ENCODE results near the gene CNTFR.

CNTFR gene

DNA sequence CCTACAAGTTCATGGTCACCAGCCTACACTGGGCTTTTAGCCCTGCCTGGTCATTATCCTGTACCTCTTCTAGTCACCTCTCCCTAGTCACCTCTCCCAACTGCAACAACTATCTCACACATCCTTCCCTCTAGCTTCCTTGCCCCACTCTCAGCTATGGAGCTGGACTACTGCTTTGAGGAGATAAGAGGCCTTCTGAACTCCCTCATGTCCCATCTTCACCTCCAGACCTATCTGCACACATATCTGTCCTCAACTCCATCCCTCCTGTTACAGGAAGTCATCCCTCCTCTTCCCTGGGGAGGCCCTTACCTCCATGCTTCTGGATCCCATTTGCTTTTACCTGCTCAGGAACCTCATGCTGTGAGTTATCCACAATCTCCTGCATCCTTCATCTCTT, 16.7 kb upstream of the CNTFR start:
- TF ChIP-seq CTCF (IDR thresholded peaks at IDR 0.05; ENCODE audit: insufficient read depth, low read length, missing control alignments) = no peak
- no peak overlapping the region for H3K4me3 ChIP-seq (ENCODE audit: low read depth, low read length)
- ChIA-PET POLR2A (no interaction called here), CTCF (interaction anchor here (0.8 to 5.9 kb wide), 10 partner anchors 9 to 351 kb away, joined by 3 to 110 read pairs (median 36); partner anchors contain the start of genes RPP25L and SIGMAR1)
- DNase-seq (ENCODE audit: low read depth, low spot score) = no peak

DNA sequence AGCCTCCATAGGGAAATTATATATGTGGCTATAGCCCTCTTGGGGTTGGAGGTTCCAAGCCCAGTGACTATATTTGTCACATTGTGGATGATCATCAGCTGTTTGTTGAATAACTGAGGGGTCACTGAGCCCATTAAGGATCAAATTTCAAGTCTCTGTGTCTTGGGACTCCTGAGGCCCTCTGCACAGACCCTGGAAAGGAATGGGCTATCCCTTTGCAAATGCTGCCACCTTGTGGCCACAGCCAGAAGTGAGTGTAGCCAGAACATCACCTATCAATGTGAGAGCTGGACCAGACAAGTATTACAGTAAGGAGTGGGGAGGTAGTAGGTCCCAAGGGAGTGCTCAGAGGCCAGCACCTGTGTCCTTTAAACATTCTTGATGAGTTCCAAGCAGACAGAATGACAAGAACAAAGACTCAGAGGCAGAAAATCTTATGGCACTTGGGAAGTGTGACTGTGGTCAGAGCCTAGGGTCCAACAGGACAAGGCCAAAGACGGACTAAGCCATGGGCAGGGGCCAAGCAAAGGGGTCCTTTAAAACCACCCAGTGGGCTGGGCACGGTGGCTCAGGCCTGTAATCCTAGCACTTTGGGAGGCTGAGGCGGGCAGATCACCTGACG, 14.2 kb upstream of the CNTFR start:
- ChIA-PET CTCF (interaction anchor here (0.6 to 5.9 kb wide), 51 partner anchors 10 to 663 kb away, joined by 3 to 110 read pairs (median 5); partner anchors contain the start of genes ARID3C, DCTN3, GALT and RPP25L), POLR2A (no interaction called here)
- no peak for DNase-seq (ENCODE audit: low read depth, low spot score)
- peak; percentile 88 for TF ChIP-seq CTCF (IDR thresholded peaks at IDR 0.05; ENCODE audit: insufficient read depth, low read length, missing control alignments)
- H3K4me3 ChIP-seq (ENCODE audit: low read depth, low read length) = no peak overlapping the region

- no peak for DNase-seq (ENCODE audit: low read depth, low spot score)
- ChIA-PET POLR2A (no interaction called here), CTCF (interaction anchor here (1.0 to 11.5 kb wide), 26 partner anchors 9 to 269 kb away, joined by 3 to 255 read pairs (median 11); partner anchors contain the start of genes RPP25L and SIGMAR1)
- no peak overlapping the region for H3K4me3 ChIP-seq (ENCODE audit: low read depth, low read length)
- no peak for TF ChIP-seq CTCF (IDR thresholded peaks at IDR 0.05; ENCODE audit: insufficient read depth, low read length, missing control alignments)
Measured at GRCh38 chr9:34601937-34602573, 12.5 kb upstream of the CNTFR start.

GRCh38 chr9:34600908-34601307, 11.4 kb upstream of the CNTFR start:
- H3K4me3 ChIP-seq (ENCODE audit: low read depth, low read length) = no peak overlapping the region
- CTCF ChIA-PET = interaction anchor here (0.8 to 11.5 kb wide), 7 partner anchors 9 to 197 kb away, joined by 3 to 255 read pairs (median 16); partner anchors contain the start of gene RPP25L
- no peak for DNase-seq (ENCODE audit: low read depth, low spot score)
- TF ChIP-seq CTCF (IDR thresholded peaks at IDR 0.05; ENCODE audit: insufficient read depth, low read length, missing control alignments) = no peak
- POLR2A ChIA-PET = no interaction called here

DNA sequence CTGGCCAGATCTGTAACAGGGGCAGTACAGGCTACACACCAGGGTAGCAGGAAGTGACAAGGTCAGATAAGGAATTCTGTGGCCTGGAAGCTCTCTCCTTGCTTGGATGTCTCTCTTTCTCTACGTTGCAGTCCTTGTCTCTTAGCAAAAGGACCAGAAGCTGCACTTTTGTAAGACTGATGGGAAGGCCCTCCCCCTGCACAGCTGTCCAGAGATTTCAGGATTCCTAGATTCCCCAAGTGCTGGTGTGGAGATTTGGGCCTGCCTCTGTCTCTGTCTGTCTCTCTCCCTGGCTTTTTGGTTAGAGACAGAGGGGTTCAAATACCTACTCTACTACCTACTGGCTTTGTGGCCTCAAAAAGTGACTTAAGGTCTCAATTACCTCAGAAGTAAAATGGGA, 10.0 kb upstream of the CNTFR start:
- DNase-seq (ENCODE audit: low read depth, low spot score) = no peak
- POLR2A ChIA-PET = no interaction called here
- CTCF ChIA-PET = interaction anchor here (0.8 to 11.5 kb wide), 8 partner anchors 8 to 267 kb away, joined by 3 to 255 read pairs (median 12); partner anchors contain the start of gene RPP25L
- TF ChIP-seq CTCF (IDR thresholded peaks at IDR 0.05; ENCODE audit: insufficient read depth, low read length, missing control alignments) = no peak
- H3K4me3 ChIP-seq (ENCODE audit: low read depth, low read length) = no peak overlapping the region

- H3K4me3 ChIP-seq (ENCODE audit: low read depth, low read length) = no peak overlapping the region
- ChIA-PET CTCF (interaction anchor here (0.9 to 11.5 kb wide), 8 partner anchors 11 to 215 kb away, joined by 3 to 255 read pairs (median 56); partner anchors contain the start of gene DCTN3), POLR2A (no interaction called here)
- no peak for DNase-seq (ENCODE audit: low read depth, low spot score)
- no peak for TF ChIP-seq CTCF (IDR thresholded peaks at IDR 0.05; ENCODE audit: insufficient read depth, low read length, missing control alignments)
Measured at GRCh38 chr9:34594177-34594576, 4.7 kb upstream of the CNTFR start.
